ENCODE results near the gene NT5DC3.

NT5DC3 gene

GRCh38 chr12:103846415-103846814 is 5.4 kb upstream of the NT5DC3 start:
- TF ChIP-seq, protein P1, sequence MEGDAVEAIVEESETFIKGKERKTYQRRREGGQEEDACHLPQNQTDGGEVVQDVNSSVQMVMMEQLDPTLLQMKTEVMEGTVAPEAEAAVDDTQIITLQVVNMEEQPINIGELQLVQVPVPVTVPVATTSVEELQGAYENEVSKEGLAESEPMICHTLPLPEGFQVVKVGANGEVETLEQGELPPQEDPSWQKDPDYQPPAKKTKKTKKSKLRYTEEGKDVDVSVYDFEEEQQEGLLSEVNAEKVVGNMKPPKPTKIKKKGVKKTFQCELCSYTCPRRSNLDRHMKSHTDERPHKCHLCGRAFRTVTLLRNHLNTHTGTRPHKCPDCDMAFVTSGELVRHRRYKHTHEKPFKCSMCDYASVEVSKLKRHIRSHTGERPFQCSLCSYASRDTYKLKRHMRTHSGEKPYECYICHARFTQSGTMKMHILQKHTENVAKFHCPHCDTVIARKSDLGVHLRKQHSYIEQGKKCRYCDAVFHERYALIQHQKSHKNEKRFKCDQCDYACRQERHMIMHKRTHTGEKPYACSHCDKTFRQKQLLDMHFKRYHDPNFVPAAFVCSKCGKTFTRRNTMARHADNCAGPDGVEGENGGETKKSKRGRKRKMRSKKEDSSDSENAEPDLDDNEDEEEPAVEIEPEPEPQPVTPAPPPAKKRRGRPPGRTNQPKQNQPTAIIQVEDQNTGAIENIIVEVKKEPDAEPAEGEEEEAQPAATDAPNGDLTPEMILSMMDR (IDR thresholded peaks at IDR 0.05; ENCODE audit: low read depth, low read length) = no peak

GRCh38 chr12:103844305-103844704 is 3.3 kb upstream of the NT5DC3 start:
- TF ChIP-seq, protein P1 (IDR thresholded peaks at IDR 0.05; ENCODE audit: low read depth, low read length) = no peak
- DNase-seq (ENCODE audit: extremely low read depth, low read depth) = no peak

More at GRCh38 chr12:103846415-103846814, 5.4 kb upstream of the NT5DC3 start:
- no peak for DNase-seq (ENCODE audit: extremely low read depth, low read depth)

GRCh38 chr12:103841690-103842584 is 903 bp upstream of the NT5DC3 start:
- TF ChIP-seq, protein P1 (IDR thresholded peaks at IDR 0.05; ENCODE audit: low read depth, low read length) = no peak
- no peak for DNase-seq (ENCODE audit: extremely low read depth, low read depth)

DNA sequence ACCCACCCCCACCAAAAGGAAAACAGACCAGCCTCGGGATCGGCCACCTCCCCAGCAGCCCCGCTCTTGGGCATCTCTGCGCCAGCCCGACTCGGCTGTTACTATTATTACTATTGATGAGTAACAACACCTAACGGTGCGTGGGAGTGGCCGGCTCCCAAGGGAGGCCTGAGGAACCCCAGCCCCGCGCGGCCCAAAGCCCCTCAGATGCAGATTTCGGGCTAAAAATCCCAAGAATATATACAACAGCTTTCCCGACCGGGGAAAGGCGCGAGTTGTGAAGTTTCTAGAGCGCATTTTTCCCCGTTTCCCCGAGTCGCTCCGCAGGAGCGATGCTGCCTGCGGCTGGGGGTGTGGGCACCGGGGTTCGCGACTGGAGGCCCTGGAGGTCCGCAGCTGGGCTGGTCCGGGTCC is 565 bp downstream of the NT5DC3 start:
- TF ChIP-seq, protein P1 (IDR thresholded peaks at IDR 0.05; ENCODE audit: low read depth, low read length) = no peak
- no peak for DNase-seq (ENCODE audit: extremely low read depth, low read depth)

- no peak for DNase-seq (ENCODE audit: extremely low read depth, low read depth)
Measured at GRCh38 chr12:103839609-103840461, 1.2 kb downstream of the NT5DC3 start.

DNA sequence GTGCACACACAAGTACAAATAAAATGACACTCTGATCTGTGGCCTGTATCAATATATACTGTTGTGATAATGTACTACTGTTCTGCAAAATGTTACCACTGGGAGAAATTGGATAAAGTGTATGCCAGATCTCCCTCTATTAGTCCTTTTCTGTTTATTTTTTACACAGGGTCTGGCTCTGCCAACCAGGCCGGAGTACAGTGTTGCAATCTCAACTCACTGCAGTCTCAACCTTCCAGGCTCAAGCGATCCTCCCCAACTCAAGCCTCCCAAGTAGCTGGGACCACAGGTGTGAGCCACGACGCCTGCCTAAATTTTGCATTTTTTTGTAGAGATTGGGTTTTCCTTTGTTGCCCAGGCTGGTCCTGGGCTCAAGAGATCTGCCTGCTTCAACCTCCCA is 1.9 kb downstream of the NT5DC3 start:
- TF ChIP-seq, protein P1 (IDR thresholded peaks at IDR 0.05; ENCODE audit: low read depth, low read length) = no peak
- DNase-seq (ENCODE audit: extremely low read depth, low read depth) = no peak

More at GRCh38 chr12:103839609-103840461, 1.2 kb downstream of the NT5DC3 start:
- TF ChIP-seq, protein P1 (IDR thresholded peaks at IDR 0.05; ENCODE audit: low read depth, low read length) = no peak
